Common myeloid progenitor, CD34-positive (primary cell): Measurements from ENCODE around the gene NAPA.

ENCODE experiments used
- CTCF ChIA-PET: fragments of 350-600 bp; sonication (Branson Sonifier 250); formaldehyde crosslinking; loops from one replicate; lab custom pipeline; 2021; ENCODE audit warnings: antibody characterized with exemption; lab: Charles Lee
- POLR2A ChIA-PET: fragments of 350-600 bp; sonication (Branson Sonifier 250); formaldehyde crosslinking; loops from one replicate; lab custom pipeline; 2021; ENCODE audit warnings: antibody characterized with exemption; lab: Charles Lee
- DNase-seq, 3 donors: peaks; one replicate each; pipeline versions ENCODE4 v3.0.0 to v3.0.0-alpha.2; 2013
- H3K27ac ChIP-seq, 2 experiments: 1 replicate in 1 of 2; 2 replicates in 1 of 2; pipeline ENCODE4 v1.7.0; 2013; ENCODE audit warnings: inconsistent platforms in 2 of 2, low read length in 2 of 2, mild to moderate bottlenecking in 2 of 2, low read depth in 1 of 2, moderate library complexity in 1 of 2; ENCODE audit not compliant: severe bottlenecking in 2 of 2, insufficient read depth in 1 of 2, poor library complexity in 1 of 2
- H3K27me3 ChIP-seq, 5 experiments: replicated peaks in 2 of 5; 1 replicate in 3 of 5; 2 replicates in 2 of 5; pipeline versions ENCODE4 v1.6.1 to v1.7.0; 2013; ENCODE audit warnings: low read length in 4 of 5, mild to moderate bottlenecking in 2 of 5, moderate library complexity in 2 of 5, inconsistent platforms in 1 of 5; ENCODE audit not compliant: insufficient read depth in 5 of 5, control insufficient read depth in 4 of 5
- H3K36me3 ChIP-seq, 4 experiments: 1 replicate in 2 of 4; 2 replicates in 2 of 4; pipeline versions ENCODE4 v1.6.1 to v1.7.0; 2013; ENCODE audit warnings: low read length in 3 of 4, control low read depth in 1 of 4, mild to moderate bottlenecking in 1 of 4; ENCODE audit not compliant: control insufficient read depth in 4 of 4, insufficient read depth in 4 of 4
- H3K4me1 ChIP-seq, 4 experiments: 1 replicate in 3 of 4; 2 replicates in 1 of 4; pipeline versions ENCODE4 v1.6.1 to v1.7.1; 2013; ENCODE audit warnings: low read length in 3 of 4, mild to moderate bottlenecking in 3 of 4, control low read depth in 1 of 4, inconsistent platforms in 1 of 4, moderate library complexity in 1 of 4; ENCODE audit not compliant: control insufficient read depth in 4 of 4, insufficient read depth in 4 of 4; ENCODE audit errors: control extremely low read depth in 1 of 4
- H3K4me3 ChIP-seq, 7 experiments: 1 replicate in 4 of 7; 2 replicates in 3 of 7; pipeline versions ENCODE4 v1.5.1 to v1.7.0; 2013; ENCODE audit warnings: mild to moderate bottlenecking in 7 of 7, low read length in 6 of 7, moderate library complexity in 6 of 7, inconsistent platforms in 2 of 7, low read depth in 2 of 7, control low read depth in 1 of 7; ENCODE audit not compliant: insufficient read depth in 4 of 7, control insufficient read depth in 1 of 7; ENCODE audit errors: extremely low read depth in 1 of 7
- H3K9me3 ChIP-seq, 5 experiments: 1 replicate in 4 of 5; 2 replicates in 1 of 5; pipeline versions ENCODE4 v1.6.1 to v1.7.1; 2013; ENCODE audit warnings: low read length in 4 of 5, mild to moderate bottlenecking in 2 of 5, inconsistent platforms in 1 of 5, low read depth in 1 of 5, moderate library complexity in 1 of 5; ENCODE audit not compliant: control insufficient read depth in 4 of 5, insufficient read depth in 2 of 5; ENCODE audit errors: control extremely low read depth in 1 of 5
- WGBS: methylation state at CpG from one replicate; pipeline ENCODE4 v1.1.5; 2013; ENCODE audit not compliant: insufficient coverage; 5-methylcytosine and 5-hydroxymethylcytosine counted together

Gene NAPA

DNA sequence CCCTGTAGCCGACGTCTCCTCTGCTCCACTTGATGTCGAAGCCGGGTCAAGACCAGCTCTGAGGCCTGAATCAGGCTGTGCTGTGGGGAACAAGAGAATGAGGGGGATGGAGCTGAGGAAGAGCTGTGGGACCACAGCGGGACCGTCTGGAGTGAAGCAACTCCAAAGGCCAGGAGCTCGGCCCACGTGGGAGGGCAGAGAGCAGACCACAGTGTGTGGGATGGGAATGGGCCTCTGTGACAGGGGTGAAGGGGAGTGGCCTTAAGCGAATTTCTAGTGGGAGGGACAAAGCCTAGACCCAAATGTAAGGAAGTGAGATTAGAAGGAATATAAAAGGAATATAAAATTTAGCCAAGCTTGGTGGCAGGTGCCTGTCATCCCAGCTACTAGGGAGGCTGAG is 39.4 kb downstream of the NAPA start:
- no peak overlapping the region for H3K4me3 ChIP-seq
- no peak for DNase-seq
- POLR2A ChIA-PET = no interaction called here
- peaks cover 0 to 4% (median 2%) of the 10 kb centered on the region in 4 experiments for H3K36me3 ChIP-seq
- H3K27me3 ChIP-seq = peaks cover 0 to 22% (median 2%) of the 10 kb centered on the region in 5 experiments
- 94% methylated on average over 8 of the region's 9 CpGs for WGBS
- no peak overlapping the region for H3K27ac ChIP-seq
- peaks cover 0 to 11% (median 7%) of the 10 kb centered on the region in 4 experiments for H3K4me1 ChIP-seq
- no peaks in the 10 kb centered on the region for H3K9me3 ChIP-seq
- CTCF ChIA-PET = interaction anchor here (0.8 kb wide), 1 partner anchor 8 kb away, joined by 3 read pairs; the partner anchor contains the start of gene KPTN

DNA sequence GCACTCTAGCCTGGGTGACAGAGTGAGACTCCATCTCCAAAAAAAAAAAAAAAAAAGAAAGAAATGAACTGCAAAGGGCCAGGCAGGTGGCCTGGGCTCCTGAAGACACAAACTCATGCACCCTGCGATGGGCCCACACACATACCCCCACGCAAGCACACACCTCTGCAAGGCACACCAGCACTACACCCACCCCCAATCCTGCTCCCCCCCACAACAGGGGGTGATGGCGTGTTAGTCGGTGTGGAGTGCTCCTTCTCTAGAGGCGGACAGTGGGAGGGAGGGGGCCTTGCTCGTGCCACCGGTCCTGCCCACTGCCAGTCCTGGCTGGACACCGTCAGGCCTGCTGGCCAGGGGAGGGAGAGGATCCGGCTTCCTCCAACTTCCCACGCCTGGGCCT is 41.5 kb downstream of the NAPA start:
- POLR2A ChIA-PET = no interaction called here
- Histone ChIP-seq H3K9me3 (no peaks in the 10 kb centered on the region), H3K27me3 (peaks cover 0 to 44% (median 20%) of the 10 kb centered on the region in 5 experiments), H3K4me3 (no peak overlapping the region), H3K27ac (no peak overlapping the region), H3K4me1 (peaks cover 0 to 11% (median 7%) of the 10 kb centered on the region in 4 experiments), H3K36me3 (peaks cover 0 to 4% (median 2%) of the 10 kb centered on the region in 4 experiments)
- CTCF ChIA-PET = interaction anchor here (1.3 to 1.4 kb wide), 2 partner anchors 10 to 34 kb away, joined by 3 to 7 read pairs; no protein-coding TSS in a partner anchor
- WGBS = 97% methylated on average over 5 of the region's 10 CpGs
- DNase-seq = no peak

DNA sequence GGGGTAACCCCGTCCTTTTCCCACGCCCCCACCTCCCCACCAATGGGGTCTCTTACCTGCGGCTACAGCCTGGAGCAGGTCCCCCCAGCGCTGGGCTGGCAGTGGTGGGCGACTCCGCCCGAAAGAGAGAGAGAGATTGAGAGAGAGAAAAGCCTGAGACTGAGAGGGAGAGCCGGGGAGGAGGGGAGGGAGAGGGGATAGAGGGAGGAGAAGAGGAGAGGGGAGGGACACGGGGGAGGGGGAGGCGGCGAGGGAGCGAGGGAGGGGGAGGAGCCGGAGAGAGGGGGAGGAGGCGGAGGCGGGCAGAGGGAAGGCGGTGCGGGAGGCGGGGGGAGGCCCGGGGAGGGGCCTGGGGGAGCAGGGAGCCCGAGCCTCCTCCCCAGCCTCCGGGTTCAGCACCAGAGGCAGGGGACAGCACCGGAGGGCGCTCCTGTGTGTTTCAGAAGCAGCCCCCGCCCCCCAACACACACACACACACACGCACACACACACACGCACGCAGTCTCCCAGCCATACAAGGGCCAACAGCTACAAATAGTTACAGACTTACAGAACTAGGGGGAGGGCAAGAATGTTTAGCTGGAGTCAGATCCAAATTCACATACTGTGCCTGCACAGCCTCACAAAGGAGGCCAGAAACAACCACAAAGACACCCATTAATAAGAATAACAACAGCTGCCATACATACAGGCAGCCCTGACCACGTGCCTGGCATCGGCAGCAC is 43.0 kb downstream of the NAPA start, which contains the start of gene SLC8A2:
SLC8A2 (minus strand) TSS at position 161 of the 725 bp plus-strand sequence. CDS start 5,490 bp downstream, outside the sequence.
- H3K36me3 ChIP-seq = peaks cover 0 to under 1% (median 0%) of the 10 kb centered on the region in 4 experiments
- no peak within 1 kb of the TSS for H3K27ac ChIP-seq
- DNase-seq = peak; percentile 88 to 95 (median 94)
- H3K4me1 ChIP-seq = peaks cover 0 to 11% (median 7%) of the 10 kb centered on the region in 4 experiments
- WGBS = 56% methylated on average over 3 of the region's 29 CpGs
- H3K27me3 ChIP-seq = peaks cover 0 to 57% (median 23%) of the 10 kb centered on the region in 5 experiments
- CTCF ChIA-PET = interaction anchor here (0.6 to 1.4 kb wide), 5 partner anchors 36 to 173 kb away, joined by 3 to 4 read pairs (median 3); no protein-coding TSS in a partner anchor
- POLR2A ChIA-PET = interaction anchor here (0.7 kb wide), 1 partner anchor 12 kb away, joined by 3 read pairs; the partner anchor contains the start of gene KPTN
- H3K9me3 ChIP-seq = peaks cover 0 to 2% (median 0%) of the 10 kb centered on the region in 5 experiments
- peak within 1 kb of the TSS in 2 of 7 experiments; percentile 7 to 26 for H3K4me3 ChIP-seq

DNA sequence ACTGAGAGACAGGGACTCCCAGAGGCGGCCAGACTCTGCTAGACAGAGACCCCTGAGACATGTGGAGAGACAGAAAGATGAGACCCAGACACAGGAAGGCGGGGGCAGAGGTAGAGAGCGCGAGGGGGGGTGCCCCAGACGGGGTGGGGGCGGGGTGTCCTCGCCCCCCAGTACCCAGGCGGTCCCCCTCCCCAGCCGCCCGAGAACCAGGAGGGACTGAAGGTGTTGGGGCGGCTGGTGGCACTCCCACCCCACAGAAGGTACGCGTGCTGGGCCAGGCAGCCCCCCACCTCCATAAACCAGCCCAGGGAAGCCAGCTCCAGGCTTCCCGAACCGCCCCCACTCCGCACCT is 43.5 kb downstream of the NAPA start:
- Histone ChIP-seq H3K27me3 (peaks cover 0 to 60% (median 23%) of the 10 kb centered on the region in 5 experiments), H3K27ac (no peak overlapping the region), H3K4me1 (peaks cover 0 to 11% (median 7%) of the 10 kb centered on the region in 4 experiments), H3K4me3 (peak overlapping the region in 1 of 7 experiments; percentile 26), H3K9me3 (peaks cover 0 to 2% (median 0%) of the 10 kb centered on the region in 5 experiments), H3K36me3 (no peaks in the 10 kb centered on the region)
- no peak for DNase-seq
- 8% methylated on average over 13 of the region's 16 CpGs for WGBS
- CTCF ChIA-PET = no interaction called here
- POLR2A ChIA-PET = no interaction called here

DNA sequence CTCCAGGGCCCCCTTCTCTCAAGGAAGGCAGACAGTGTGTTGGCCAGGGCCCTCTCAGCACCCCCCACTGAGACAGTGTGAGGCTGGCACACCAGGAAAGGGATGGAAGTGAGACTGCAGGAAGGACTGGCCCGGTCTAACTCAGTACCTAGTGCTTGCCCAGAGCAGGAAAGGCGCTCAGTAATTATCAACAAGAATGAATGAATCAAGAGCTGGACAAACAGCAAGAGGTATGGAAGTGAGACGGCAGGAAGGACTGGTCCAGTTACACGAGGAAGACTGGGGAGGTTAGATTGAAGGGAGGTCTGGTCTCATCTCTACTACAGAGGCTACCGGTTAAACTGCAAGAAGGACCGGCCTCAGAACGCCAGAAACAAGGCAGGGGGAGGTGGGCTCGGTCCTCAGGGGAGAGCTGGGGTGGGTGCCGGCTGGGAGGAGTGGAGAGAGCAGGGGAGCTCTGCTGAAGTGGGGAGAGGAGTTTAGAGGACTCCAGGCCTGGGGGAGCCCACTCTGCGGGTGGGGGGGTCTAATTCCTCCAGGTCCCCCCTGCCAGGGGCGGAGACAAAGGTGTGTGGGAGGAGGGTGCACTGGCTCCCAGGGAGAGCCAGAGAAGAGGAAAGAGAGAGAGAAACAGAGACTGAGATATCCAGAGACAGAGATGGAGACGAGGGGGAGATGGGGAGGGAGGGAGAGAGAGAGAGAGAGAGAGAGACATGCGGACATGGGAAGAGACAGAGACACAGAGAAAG is 44.2 kb downstream of the NAPA start:
- Histone ChIP-seq H3K9me3 (peaks cover 0 to 2% (median 0%) of the 10 kb centered on the region in 5 experiments), H3K36me3 (no peaks in the 10 kb centered on the region), H3K27ac (no peak overlapping the region), H3K4me3 (no peak overlapping the region), H3K4me1 (peaks cover 0 to 11% (median 7%) of the 10 kb centered on the region in 4 experiments), H3K27me3 (peaks cover 0 to 66% (median 26%) of the 10 kb centered on the region in 5 experiments)
- no peak for DNase-seq
- POLR2A ChIA-PET = no interaction called here
- WGBS = 31% methylated on average over 10 of the region's 13 CpGs
- CTCF ChIA-PET = no interaction called here

DNA sequence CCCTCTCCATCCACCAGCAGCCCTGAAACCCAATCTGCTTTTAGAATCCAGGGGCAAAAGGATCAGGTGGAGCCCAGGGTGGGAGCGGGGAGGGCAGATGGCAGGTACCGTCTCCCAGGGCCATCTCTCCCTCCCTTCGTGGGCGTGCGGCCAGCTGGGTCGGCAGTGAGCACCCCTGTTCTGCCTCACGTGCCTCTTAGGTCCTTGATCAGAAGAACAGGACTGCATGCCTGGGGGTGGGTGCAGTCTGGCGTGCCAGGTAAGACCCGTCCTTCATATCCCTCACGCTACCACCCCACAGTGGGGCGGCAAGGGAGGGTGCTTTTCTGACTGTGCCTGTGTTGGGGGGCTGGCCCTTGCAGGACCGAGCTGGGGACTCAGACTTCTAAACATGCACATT is 45.1 kb downstream of the NAPA start:
- Histone ChIP-seq H3K4me3 (no peak overlapping the region), H3K27me3 (peaks cover 0 to 74% (median 27%) of the 10 kb centered on the region in 5 experiments), H3K36me3 (no peaks in the 10 kb centered on the region), H3K27ac (no peak overlapping the region), H3K9me3 (peaks cover 0 to 2% (median 0%) of the 10 kb centered on the region in 5 experiments), H3K4me1 (peaks cover 0 to 11% (median 7%) of the 10 kb centered on the region in 4 experiments)
- WGBS = 23% methylated on average over 8 of the region's 12 CpGs
- DNase-seq = no peak
- CTCF ChIA-PET = no interaction called here
- POLR2A ChIA-PET = no interaction called here
